ENCODE results near the gene MMP19. TPM values are rescaled to one million over a fixed set of nuclear protein-coding genes. Genes with fewer than 3 reads are reported as not detected.

The MMP19 gene
- total and polyA plus RNA-seq, 9 donors: 3.6 to 42.7 (median 23.3) TPM

GRCh38 chr12:55815473-55815872 lies 27.3 kb downstream of the MMP19 start:
- H3K9me3 ChIP-seq: no peaks in the 10 kb centered on the region
- no peaks in the 10 kb centered on the region for H3K27me3 ChIP-seq
- 77 to 81% (median 80%) methylated on average over 12 of the region's 12 CpGs for WGBS, 3 donors
- TF ChIP-seq EP300 (IDR thresholded peaks at IDR 0.05) (no peak), POLR2A (IDR thresholded peaks at IDR 0.05) (no peak), CTCF (IDR thresholded peaks at IDR 0.05) (no peak)
- intact Hi-C loops (cut with DNase I): loop anchor here in 2 of 4 donors (5.0 to 10.0 kb wide), 2 partner anchors 61 to 68 kb away; no protein-coding TSS in a partner anchor
- H3K4me3 ChIP-seq: no peak overlapping the region
- DNase-seq: no peak
- H3K36me3 ChIP-seq: no peaks in the 10 kb centered on the region
- no peak overlapping the region for H3K27ac ChIP-seq
- peaks cover 4% of the 10 kb centered on the region for H3K4me1 ChIP-seq (ENCODE audit: insufficient read depth)

- Histone ChIP-seq H3K27me3 (no peaks in the 10 kb centered on the region), H3K27ac (no peak overlapping the region), H3K9me3 (no peaks in the 10 kb centered on the region), H3K4me3 (no peak overlapping the region), H3K36me3 (no peaks in the 10 kb centered on the region), H3K4me1 (ENCODE audit: insufficient read depth) (peaks cover 4% of the 10 kb centered on the region)
- DNase-seq: no peak
- TF ChIP-seq CTCF (IDR thresholded peaks at IDR 0.05) (no peak), POLR2A (IDR thresholded peaks at IDR 0.05) (no peak), EP300 (IDR thresholded peaks at IDR 0.05) (no peak)
- intact Hi-C loops (cut with DNase I): loop anchor here in 1 of 4 donors (10.0 kb wide), 1 partner anchor 59 kb away; no protein-coding TSS in a partner anchor
Observed at GRCh38 chr12:55814257-55814656, 28.5 kb downstream of the MMP19 start.

GRCh38 chr12:55812088-55812487 lies 30.6 kb downstream of the MMP19 start:
- Histone ChIP-seq H3K27me3 (no peaks in the 10 kb centered on the region), H3K4me3 (no peak overlapping the region), H3K9me3 (no peaks in the 10 kb centered on the region), H3K27ac (no peak overlapping the region), H3K36me3 (no peaks in the 10 kb centered on the region), H3K4me1 (ENCODE audit: insufficient read depth) (peaks cover 4% of the 10 kb centered on the region)
- intact Hi-C loops (cut with DNase I): loop anchor here in 1 of 4 donors (10.0 kb wide), 1 partner anchor 57 kb away; no protein-coding TSS in a partner anchor
- WGBS, 3 donors: 39 to 55% (median 42%) methylated on average over 1 of the region's 1 CpG
- DNase-seq: no peak
- TF ChIP-seq EP300 (IDR thresholded peaks at IDR 0.05) (no peak), POLR2A (IDR thresholded peaks at IDR 0.05) (no peak), CTCF (IDR thresholded peaks at IDR 0.05) (no peak)

GRCh38 chr12:55809274-55809673 lies 33.5 kb downstream of the MMP19 start:
- H3K4me3 ChIP-seq: no peak overlapping the region
- WGBS, 3 donors: 72 to 75% (median 73%) methylated on average over 5 of the region's 5 CpGs
- no peak for DNase-seq
- H3K27me3 ChIP-seq: no peaks in the 10 kb centered on the region
- intact Hi-C loops (cut with DNase I): loop anchor here in 1 of 4 donors (10.0 kb wide), 1 partner anchor 64 kb away; the partner anchor contains the start of gene GDF11
- H3K4me1 ChIP-seq (ENCODE audit: insufficient read depth): peaks cover 1% of the 10 kb centered on the region
- no peak overlapping the region for H3K27ac ChIP-seq
- TF ChIP-seq EP300 (IDR thresholded peaks at IDR 0.05) (no peak), POLR2A (IDR thresholded peaks at IDR 0.05) (no peak), CTCF (IDR thresholded peaks at IDR 0.05) (no peak)
- H3K36me3 ChIP-seq: no peaks in the 10 kb centered on the region
- no peaks in the 10 kb centered on the region for H3K9me3 ChIP-seq
